Measurements from ENCODE around the gene CPXM2.

GRCh38 chr10:123704812-123705211 lies 186.8 kb downstream of the CPXM2 start:
- TF ChIP-seq POLR2A (IDR thresholded peaks at IDR 0.05) (no peak), POLR2AphosphoS5 (IDR thresholded peaks at IDR 0.05; ENCODE audit: insufficient read depth in 1 of 2, low read depth in 1 of 2) (no peak)
